ENCODE data around the gene MAX. TPM values are rescaled to one million over a fixed set of nuclear protein-coding genes. Genes with fewer than 3 reads are reported as not detected.

The MAX gene
- total RNA-seq, 1 experiment from 2014 or later = 83.6 TPM

- intact Hi-C loops (cut with micrococcal nuclease; ENCODE audit: unreplicated experiment) = no loop called here
- no peak for TF ChIP-seq CTCF (IDR thresholded peaks at IDR 0.05; ENCODE audit: unreplicated experiment)
- DNase-seq = no peak
- CTCF ChIA-PET = no interaction called here
- no peaks in the 10 kb centered on the region for H3K36me3 Mint-ChIP-seq (ENCODE audit: insufficient read depth, unreplicated experiment)
- H3K27me3 Mint-ChIP-seq (ENCODE audit: unreplicated experiment) = peaks cover 24% of the 10 kb centered on the region
- no peaks in the 10 kb centered on the region for H3K9me3 Mint-ChIP-seq (ENCODE audit: low read depth, unreplicated experiment)
- H3K4me1 Mint-ChIP-seq (ENCODE audit: low read depth, unreplicated experiment) = no peaks in the 10 kb centered on the region
- H3K4me3 Mint-ChIP-seq (ENCODE audit: low read depth, unreplicated experiment) = no peak overlapping the region
- H3K27ac Mint-ChIP-seq (ENCODE audit: unreplicated experiment) = no peak overlapping the region
- BruUV-seq (replicated peaks) = no TSS peak
These were observed 41.9 kb upstream of the MAX start for GRCh38 chr14:65144170-65144569.

GRCh38 chr14:65142914-65143625 is 40.8 kb upstream of the MAX start:
- CTCF ChIA-PET = no interaction called here
- Mint-ChIP-seq H3K9me3 (ENCODE audit: low read depth, unreplicated experiment) (no peaks in the 10 kb centered on the region), H3K27me3 (ENCODE audit: unreplicated experiment) (peaks cover 24% of the 10 kb centered on the region)

GRCh38 chr14:65142429-65142828 is 40.1 kb upstream of the MAX start:
- no peak overlapping the region for H3K4me3 Mint-ChIP-seq (ENCODE audit: low read depth, unreplicated experiment)
- no peak for TF ChIP-seq CTCF (IDR thresholded peaks at IDR 0.05; ENCODE audit: unreplicated experiment)
- DNase-seq = no peak
- H3K4me1 Mint-ChIP-seq (ENCODE audit: low read depth, unreplicated experiment) = no peaks in the 10 kb centered on the region
- peaks cover 24% of the 10 kb centered on the region for H3K27me3 Mint-ChIP-seq (ENCODE audit: unreplicated experiment)
- intact Hi-C loops (cut with micrococcal nuclease; ENCODE audit: unreplicated experiment) = no loop called here
- no peaks in the 10 kb centered on the region for H3K9me3 Mint-ChIP-seq (ENCODE audit: low read depth, unreplicated experiment)
- BruUV-seq (replicated peaks) = no TSS peak
- no peaks in the 10 kb centered on the region for H3K36me3 Mint-ChIP-seq (ENCODE audit: insufficient read depth, unreplicated experiment)
- no peak overlapping the region for H3K27ac Mint-ChIP-seq (ENCODE audit: unreplicated experiment)
- CTCF ChIA-PET = no interaction called here

More at GRCh38 chr14:65142914-65143625, 40.8 kb upstream of the MAX start:
- Mint-ChIP-seq H3K27ac (ENCODE audit: unreplicated experiment) (no peak overlapping the region), H3K4me1 (ENCODE audit: low read depth, unreplicated experiment) (no peaks in the 10 kb centered on the region), H3K4me3 (ENCODE audit: low read depth, unreplicated experiment) (no peak overlapping the region), H3K36me3 (ENCODE audit: insufficient read depth, unreplicated experiment) (no peaks in the 10 kb centered on the region)
- DNase-seq = no peak
- no peak for TF ChIP-seq CTCF (IDR thresholded peaks at IDR 0.05; ENCODE audit: unreplicated experiment)
- intact Hi-C loops (cut with micrococcal nuclease; ENCODE audit: unreplicated experiment) = no loop called here
- no TSS peak for BruUV-seq (replicated peaks)

- no TSS peak for BruUV-seq (replicated peaks)
- intact Hi-C loops (cut with micrococcal nuclease; ENCODE audit: unreplicated experiment) = no loop called here
- CTCF ChIA-PET = no interaction called here
These were observed 39.2 kb upstream of the MAX start for GRCh38 chr14:65141523-65141922.

More at GRCh38 chr14:65141523-65141922, 39.2 kb upstream of the MAX start:
- TF ChIP-seq CTCF (IDR thresholded peaks at IDR 0.05; ENCODE audit: unreplicated experiment) = no peak
- H3K4me3 Mint-ChIP-seq (ENCODE audit: low read depth, unreplicated experiment) = no peak overlapping the region
- no peak for DNase-seq
- H3K9me3 Mint-ChIP-seq (ENCODE audit: low read depth, unreplicated experiment) = no peaks in the 10 kb centered on the region
- H3K27ac Mint-ChIP-seq (ENCODE audit: unreplicated experiment) = no peak overlapping the region
- H3K27me3 Mint-ChIP-seq (ENCODE audit: unreplicated experiment) = peaks cover 24% of the 10 kb centered on the region
- no peaks in the 10 kb centered on the region for H3K36me3 Mint-ChIP-seq (ENCODE audit: insufficient read depth, unreplicated experiment)
- no peaks in the 10 kb centered on the region for H3K4me1 Mint-ChIP-seq (ENCODE audit: low read depth, unreplicated experiment)
